Renal cortical epithelial cell (primary cell): ENCODE data around the gene NUDCD2. TPM values are rescaled to one million over a fixed set of nuclear protein-coding genes. Genes with fewer than 3 reads are reported as not detected.
"Not testable (repeated sequence)": the region's sequence is repeated elsewhere in the genome, so short reads cannot be mapped to it uniquely, and the experiment has no call there.

Experiments used
- DNase-seq: peaks from one replicate; pipeline ENCODE4 v3.0.0-alpha.2; 2011; ENCODE audit warnings: low read depth
- total RNA-seq: library from RNA; depleted of rRNA; stranded (reverse); fragments of >200 nt; gene quantifications from 2 replicates; pipeline ENCODE4 v1.2.3, GENCODE V29; 2014

Gene NUDCD2
- total RNA-seq, 1 donor from 2014 or later, result 5.3 TPM

DNA sequence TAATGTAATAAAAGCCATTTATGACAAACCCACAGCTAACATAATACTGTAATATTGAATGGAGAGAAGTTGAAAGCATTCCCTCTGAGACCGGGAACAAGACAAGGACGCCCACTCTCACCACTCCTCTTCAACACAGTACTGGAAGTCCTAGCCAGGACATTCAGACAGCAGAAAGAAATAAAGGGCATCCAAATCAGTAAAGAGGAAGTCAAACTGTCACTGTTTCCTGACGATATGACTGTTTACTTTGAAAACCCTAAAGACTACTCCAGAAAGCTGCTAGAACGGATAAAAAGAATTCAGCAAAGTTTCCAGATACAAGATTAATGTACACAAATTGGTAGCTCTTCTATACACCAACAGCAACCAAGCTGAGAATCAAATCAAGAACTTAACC, 33.8 kb downstream of the NUDCD2 start:
- not testable (repeated sequence) for DNase-seq

DNA sequence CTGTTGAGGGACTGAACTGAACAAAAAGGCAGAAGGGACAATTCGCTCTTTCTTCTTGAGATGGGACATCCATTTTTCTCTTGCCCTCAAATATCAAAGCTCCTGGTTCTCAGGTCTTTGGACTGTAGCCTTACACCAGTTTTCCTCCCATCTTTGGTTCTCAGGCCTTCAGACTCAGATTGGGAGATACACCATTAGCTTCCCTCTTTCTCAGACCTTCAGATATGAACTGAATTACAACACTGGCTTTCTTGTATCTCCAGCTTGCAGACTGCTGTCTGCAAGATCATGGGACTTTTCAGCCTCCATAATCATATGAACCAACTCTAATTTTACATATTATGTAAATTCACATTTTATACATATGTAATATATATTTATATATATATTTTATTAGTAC, 35.1 kb downstream of the NUDCD2 start:
- DNase-seq, result no peak

DNA sequence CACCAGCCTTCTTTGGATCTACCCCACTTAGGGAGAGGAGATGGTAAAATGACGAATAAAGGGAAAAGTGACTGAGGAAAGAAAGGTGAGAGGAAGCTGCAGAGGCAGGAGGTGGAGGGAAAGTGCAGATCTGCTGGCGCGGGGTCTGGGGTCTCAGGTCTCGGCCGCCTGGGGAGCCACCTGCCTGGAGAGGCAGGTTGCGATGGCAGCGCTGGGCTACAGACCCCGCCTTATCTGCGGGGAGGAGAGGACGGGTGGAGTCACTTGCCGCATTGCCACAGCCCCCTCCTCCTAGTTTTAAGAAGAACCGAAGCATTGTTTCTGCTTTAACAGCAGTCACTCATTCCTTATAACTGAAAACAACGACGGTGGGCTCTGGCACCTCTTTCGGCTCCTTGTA, 44.2 kb downstream of the NUDCD2 start:
- DNase-seq, result not testable (repeated sequence)

GRCh38 chr5:163410505-163410904, 49.4 kb downstream of the NUDCD2 start:
- DNase-seq, result no peak

- DNase-seq, result no peak
Measured at GRCh38 chr5:163409384-163409783, 50.5 kb downstream of the NUDCD2 start.

GRCh38 chr5:163408311-163408923, 51.5 kb downstream of the NUDCD2 start:
- DNase-seq, result peak; percentile 52

GRCh38 chr5:163407034-163407655, 52.8 kb downstream of the NUDCD2 start:
- peak; percentile 55 for DNase-seq

DNA sequence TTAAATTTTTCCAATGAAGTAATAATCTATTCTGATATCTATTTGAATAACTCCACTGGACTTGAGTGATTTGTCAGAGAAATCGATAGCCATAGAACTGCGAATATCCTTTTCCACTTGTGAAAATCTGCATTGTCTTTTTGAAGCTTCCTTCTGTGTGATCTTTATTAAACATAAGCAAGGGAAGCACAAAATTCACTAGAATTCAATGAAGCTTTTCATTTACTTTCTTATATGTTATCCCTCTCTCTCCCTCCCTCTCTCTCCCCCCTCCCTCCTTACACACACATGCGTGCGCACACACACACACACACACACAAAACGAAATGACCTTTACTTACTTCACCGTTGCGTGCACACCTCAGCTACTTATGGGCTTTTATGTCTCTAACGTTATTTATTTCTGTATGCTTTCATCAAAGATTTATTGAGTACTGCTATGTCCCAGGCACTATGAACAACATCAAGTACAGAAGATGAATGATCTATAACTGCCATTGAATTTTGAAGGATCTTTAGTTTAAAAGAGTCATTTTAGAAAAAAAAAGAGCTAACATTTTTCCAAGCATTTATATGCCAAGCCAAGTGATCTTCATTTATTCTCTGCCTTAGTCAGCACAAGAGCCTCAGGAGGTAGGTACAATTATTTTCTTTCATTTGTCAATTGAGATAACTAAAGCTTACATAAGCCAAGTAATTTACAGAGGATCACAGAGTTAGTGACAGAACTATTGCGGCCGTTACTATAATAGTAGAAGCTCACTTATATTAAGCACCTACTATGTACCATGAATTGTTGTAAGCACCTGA, 55.3 kb downstream of the NUDCD2 start:
- no peak for DNase-seq

DNA sequence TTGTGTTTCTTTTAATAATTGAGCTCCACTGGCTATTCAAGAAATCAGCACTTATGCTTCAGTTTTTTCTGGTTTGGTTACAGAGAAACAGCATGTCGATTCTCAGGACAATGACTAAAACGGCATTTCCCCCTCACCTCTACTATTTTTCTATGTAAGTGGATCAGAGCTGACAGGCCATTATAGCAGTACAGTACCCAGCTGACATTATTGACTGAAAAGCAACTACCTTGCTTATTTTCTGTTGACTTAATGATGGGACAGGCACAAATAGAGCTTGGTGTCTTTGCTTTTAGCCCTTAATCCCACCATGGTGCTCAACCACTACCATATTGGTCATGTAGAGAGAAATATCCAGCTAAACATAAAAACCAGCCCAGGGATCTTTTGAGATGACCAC, 57.9 kb downstream of the NUDCD2 start:
- no peak for DNase-seq

DNA sequence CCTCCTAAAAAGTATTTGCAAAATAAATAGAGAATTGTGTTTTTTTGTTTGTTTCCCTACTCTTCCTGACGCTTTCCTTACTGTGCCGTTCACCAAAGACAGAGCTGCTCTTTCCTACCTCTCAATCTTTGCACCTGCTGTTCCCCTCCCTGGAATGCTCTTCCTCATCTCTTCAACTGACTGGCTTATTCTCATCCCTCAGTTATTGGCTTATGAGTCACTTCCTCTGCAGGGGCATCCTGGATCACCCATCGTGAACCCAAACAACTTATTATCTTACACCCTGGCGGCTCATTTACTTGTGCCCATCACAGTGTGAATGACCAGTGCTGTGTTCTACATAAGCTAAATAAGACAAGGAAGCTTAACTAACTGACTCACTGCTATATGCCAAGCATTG, 58.6 kb downstream of the NUDCD2 start:
- DNase-seq, result peak; percentile 10

DNA sequence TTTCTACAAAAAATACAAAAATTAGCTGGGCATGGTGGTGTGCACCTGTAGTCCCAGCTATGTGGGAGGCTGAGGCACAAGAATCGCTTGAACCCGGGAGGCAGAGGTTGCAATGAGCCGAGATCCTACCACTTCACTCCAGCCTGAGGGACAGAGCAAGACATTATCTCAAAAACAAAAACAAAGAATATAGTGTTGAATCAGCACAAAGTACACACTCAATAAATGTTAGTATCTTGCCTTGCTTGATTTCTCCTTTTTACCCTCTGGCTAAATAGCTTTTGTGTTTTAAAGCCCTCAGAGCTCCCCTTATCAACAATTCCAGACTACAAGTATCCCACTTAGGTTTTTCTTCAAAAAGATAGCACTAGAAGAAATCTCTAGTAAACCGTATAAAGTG, 60.0 kb downstream of the NUDCD2 start:
- DNase-seq, result no peak

DNA sequence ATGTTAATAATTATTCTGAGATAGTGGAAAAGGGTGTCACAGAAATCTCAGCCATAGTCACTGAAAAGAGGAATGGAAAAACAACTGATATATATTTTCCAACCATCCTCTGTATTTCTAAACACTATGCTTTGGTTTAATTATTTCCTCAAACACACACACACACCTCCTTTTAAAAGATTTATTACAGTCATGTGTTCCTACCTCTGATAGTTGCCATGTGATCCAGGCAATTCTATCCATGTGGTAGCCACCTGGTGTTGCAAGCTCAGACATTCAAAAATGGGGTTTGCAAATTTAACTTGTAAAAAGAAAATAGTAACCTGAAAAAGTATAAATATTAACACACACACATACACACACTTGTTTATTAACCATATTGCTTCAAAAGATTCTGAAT, 62.5 kb downstream of the NUDCD2 start:
- DNase-seq, result peak; percentile 42

DNA sequence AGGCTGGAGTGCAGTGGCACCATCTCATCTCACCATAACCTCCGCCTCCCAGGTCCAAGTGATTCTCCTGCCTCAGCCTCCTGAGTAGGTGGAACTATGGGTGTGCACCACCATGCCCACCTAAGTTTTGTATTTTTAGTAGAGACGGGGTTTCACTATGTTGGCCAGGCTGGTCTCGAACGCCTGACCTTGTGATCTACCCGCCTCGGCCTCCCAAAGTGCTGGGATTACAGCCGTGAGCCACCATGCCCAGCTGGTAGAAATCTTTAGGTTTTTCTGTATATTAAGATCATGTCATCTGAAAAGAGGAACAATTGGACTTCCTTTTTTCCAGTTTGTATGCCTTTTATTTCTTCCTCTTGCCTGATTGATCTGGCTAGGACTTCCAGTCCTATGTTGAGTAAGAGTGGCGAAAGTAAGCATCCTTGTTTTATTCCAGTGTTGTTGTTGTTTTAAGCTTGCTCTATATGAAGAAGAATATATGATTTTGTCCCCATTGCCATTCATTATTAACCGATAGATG, 63.0 kb downstream of the NUDCD2 start:
- not testable (repeated sequence) for DNase-seq

Other genes starting within 250 kb of the NUDCD2 start
- 450 and 517 TPM in 2 replicates for gene CCNG1, start 22.5 kb downstream of the NUDCD2 start, total RNA-seq
- gene HMMR, start 530 bp upstream of the NUDCD2 start, total RNA-seq, result 1.4 and 18.9 TPM in 2 replicates
- gene MAT2B, start 45.5 kb upstream of the NUDCD2 start, total RNA-seq, result 67.0 and 80.6 TPM in 2 replicates